ENCODE results near the gene TOMM5.

DNA sequence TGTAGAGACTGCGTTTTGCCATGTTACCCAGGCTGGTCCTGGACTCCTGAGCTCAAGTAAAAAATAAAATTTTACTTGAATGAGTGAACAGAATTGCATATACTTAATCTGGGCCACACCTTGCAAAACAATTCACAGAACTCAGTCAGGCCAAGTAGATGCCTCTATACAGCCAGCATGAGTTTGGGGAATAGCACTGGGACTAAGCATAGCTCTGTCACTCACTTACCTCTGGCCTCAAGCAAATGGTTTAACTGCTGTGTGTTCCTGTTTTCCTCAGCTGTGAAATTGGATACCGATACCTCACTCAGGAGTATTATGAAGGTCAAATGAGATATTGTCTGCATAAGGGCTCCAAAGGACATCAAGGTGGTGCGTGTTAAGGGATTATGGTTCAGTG, 47.4 kb upstream of the TOMM5 start:
- TF ChIP-seq, protein P1, sequence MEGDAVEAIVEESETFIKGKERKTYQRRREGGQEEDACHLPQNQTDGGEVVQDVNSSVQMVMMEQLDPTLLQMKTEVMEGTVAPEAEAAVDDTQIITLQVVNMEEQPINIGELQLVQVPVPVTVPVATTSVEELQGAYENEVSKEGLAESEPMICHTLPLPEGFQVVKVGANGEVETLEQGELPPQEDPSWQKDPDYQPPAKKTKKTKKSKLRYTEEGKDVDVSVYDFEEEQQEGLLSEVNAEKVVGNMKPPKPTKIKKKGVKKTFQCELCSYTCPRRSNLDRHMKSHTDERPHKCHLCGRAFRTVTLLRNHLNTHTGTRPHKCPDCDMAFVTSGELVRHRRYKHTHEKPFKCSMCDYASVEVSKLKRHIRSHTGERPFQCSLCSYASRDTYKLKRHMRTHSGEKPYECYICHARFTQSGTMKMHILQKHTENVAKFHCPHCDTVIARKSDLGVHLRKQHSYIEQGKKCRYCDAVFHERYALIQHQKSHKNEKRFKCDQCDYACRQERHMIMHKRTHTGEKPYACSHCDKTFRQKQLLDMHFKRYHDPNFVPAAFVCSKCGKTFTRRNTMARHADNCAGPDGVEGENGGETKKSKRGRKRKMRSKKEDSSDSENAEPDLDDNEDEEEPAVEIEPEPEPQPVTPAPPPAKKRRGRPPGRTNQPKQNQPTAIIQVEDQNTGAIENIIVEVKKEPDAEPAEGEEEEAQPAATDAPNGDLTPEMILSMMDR (IDR thresholded peaks at IDR 0.05; ENCODE audit: low read depth, low read length), result no peak
- no peak for TF ChIP-seq EZH2phosphoT487 (IDR thresholded peaks at IDR 0.05; ENCODE audit: low read depth)

All from OCI-LY3 (cell line).